SU-DHL-6 (cell line): ENCODE results near the gene B3GNT9.

Experiments
- H2AFZ ChIP-seq: fragments of 200-600 bp; sonication (generic); 2 replicates; pipeline ENCODE4 v1.6.1; 2014; ENCODE audit warnings: low read depth, mild to moderate bottlenecking, moderate library complexity, mixed read lengths, antibody characterized with exemption, low read length; ENCODE audit not compliant: severe bottlenecking
- H3F3A ChIP-seq: fragments of 200-600 bp; shearing (Covaris generic); 2 replicates; pipeline ENCODE4 v1.6.0; 2016; ENCODE audit warnings: antibody characterized with exemption, mild to moderate bottlenecking; ENCODE audit not compliant: insufficient read depth
- H3K27ac ChIP-seq: fragments of 200-600 bp; sonication (generic); 2 replicates; pipeline ENCODE4 v1.5.1; 2016; ENCODE audit warnings: low read depth, mild to moderate bottlenecking, low read length, moderate library complexity, mixed read lengths
- H3K27me3 ChIP-seq: fragments of 200-600 bp; sonication (generic), shearing (Covaris generic); 2 replicates; pipeline ENCODE4 v1.6.0; 2014; ENCODE audit warnings: mild to moderate bottlenecking, low read length
- H3K36me3 ChIP-seq: fragments of 200-600 bp; sonication (generic); 2 replicates; pipeline ENCODE4 v1.6.1; 2014; ENCODE audit warnings: mild to moderate bottlenecking, low read length, mixed read lengths
- H3K4me2 ChIP-seq: fragments of 300-600, 200-600 bp; shearing (Covaris generic), sonication (generic); 2 replicates; pipeline ENCODE4 v1.6.0; 2014; ENCODE audit warnings: low read length, low read depth, mild to moderate bottlenecking; ENCODE audit not compliant: poor library complexity, severe bottlenecking
- H3K4me3 ChIP-seq: fragments of 200-600 bp; sonication (generic); 2 replicates; pipeline ENCODE4 v1.5.1; 2014; ENCODE audit warnings: antibody characterized with exemption, low read length, mild to moderate bottlenecking, mixed read lengths; ENCODE audit not compliant: insufficient read depth, poor library complexity, severe bottlenecking
- H3K79me2 ChIP-seq: fragments of 200-600 bp; sonication (generic); 2 replicates; pipeline ENCODE4 v1.6.1; 2014; ENCODE audit warnings: mild to moderate bottlenecking, low read length, moderate library complexity; ENCODE audit not compliant: insufficient read depth
- H3K9ac ChIP-seq: fragments of 200-600 bp; sonication (generic); 2 replicates; pipeline ENCODE4 v1.7.0; 2014; ENCODE audit warnings: mild to moderate bottlenecking, low read length
- H3K9me2 ChIP-seq: fragments of 200-600 bp; sonication (generic); replicated peaks from 2 replicates; pipeline ENCODE4 v1.6.1; 2014; ENCODE audit warnings: low read length; ENCODE audit not compliant: insufficient read depth
- H3K9me3 ChIP-seq: fragments of 200-600 bp; sonication (generic); 2 replicates; pipeline ENCODE4 v1.6.1; 2014; ENCODE audit warnings: low read length, mixed read lengths; ENCODE audit not compliant: insufficient read depth
- H4K20me1 ChIP-seq: fragments of 200-600 bp; sonication (generic); 2 replicates; pipeline ENCODE4 v1.6.1; 2014; ENCODE audit warnings: low read depth, mild to moderate bottlenecking, antibody characterized with exemption, low read length, moderate library complexity, mixed read lengths
- EZH2phosphoT487 ChIP-seq: fragments of 200-600 bp; sonication (generic), shearing (Covaris generic); conservative IDR thresholded peaks from 2 replicates; pipeline ENCODE4 v1.6.1; 2018; ENCODE audit warnings: mild to moderate bottlenecking, antibody characterized with exemption, low read length, moderate library complexity, mixed read lengths
- TF ChIP-seq, protein P1 (sequence below): fragments of 200-600 bp; sonication (generic); IDR thresholded peaks from one replicate; pipeline ENCODE4 v1.5.1; 2017; ENCODE audit warnings: antibody characterized with exemption, mild to moderate bottlenecking, low read length, moderate library complexity; ENCODE audit not compliant: insufficient read depth, poor library complexity, severe bottlenecking

B3GNT9 gene

DNA sequence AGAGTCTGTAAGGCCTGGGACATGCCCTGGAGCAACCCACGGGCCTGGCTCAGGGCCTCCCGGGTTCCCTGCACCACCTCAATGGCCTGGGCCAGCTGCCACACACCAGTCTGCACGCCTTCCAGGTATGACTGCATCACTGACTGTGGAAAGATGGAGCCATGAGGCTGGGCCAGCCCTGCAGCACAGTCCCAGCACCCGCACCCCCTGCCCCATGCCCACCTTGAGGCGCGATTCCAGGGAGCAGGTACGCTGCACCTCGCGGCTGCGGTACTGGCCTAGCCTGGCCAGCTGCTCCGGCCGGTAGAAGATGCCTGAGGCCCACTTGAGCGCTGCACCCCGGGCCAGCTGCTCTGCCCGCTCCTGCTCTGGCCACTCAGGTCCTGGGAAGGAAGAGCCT lies 38.0 kb upstream of the B3GNT9 start:
- Histone ChIP-seq H3K9me3 (no peaks in the 10 kb centered on the region), H3K36me3 (no peaks in the 10 kb centered on the region), H3K79me2 (peaks cover 17% of the 10 kb centered on the region)

DNA sequence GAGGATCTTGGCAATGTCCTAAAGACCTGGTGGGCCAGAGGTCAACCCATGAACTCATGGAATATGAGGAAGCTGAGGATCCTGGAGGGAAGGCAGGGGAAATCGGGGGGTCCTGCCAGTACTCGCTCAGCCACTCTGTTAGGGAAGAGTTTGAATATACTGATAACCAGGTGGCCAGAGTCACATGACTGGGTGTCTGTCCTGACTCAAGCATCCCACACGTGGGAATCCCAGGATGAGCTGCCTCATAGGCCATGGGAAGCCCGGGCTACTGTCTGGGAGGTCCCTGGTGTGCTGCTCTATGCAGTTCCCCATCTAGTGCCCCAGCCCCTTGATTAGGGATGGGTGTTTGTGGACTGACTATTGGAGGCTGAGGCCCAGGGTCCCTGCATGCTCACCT lies 37.5 kb upstream of the B3GNT9 start:
- Histone ChIP-seq H3K9me3 (no peaks in the 10 kb centered on the region), H3K4me2 (no peak overlapping the region), H3K4me3 (no peak overlapping the region), H3K27ac (no peak overlapping the region), H3K79me2 (peaks cover 13% of the 10 kb centered on the region), H3K27me3 (no peaks in the 10 kb centered on the region), H2AFZ (no peak overlapping the region), H4K20me1 (no peaks in the 10 kb centered on the region), H3K9me2 (no peaks in the 10 kb centered on the region), H3K36me3 (no peaks in the 10 kb centered on the region), H3F3A (no peaks in the 10 kb centered on the region), H3K9ac (no peak overlapping the region)
- TF ChIP-seq, protein P1, sequence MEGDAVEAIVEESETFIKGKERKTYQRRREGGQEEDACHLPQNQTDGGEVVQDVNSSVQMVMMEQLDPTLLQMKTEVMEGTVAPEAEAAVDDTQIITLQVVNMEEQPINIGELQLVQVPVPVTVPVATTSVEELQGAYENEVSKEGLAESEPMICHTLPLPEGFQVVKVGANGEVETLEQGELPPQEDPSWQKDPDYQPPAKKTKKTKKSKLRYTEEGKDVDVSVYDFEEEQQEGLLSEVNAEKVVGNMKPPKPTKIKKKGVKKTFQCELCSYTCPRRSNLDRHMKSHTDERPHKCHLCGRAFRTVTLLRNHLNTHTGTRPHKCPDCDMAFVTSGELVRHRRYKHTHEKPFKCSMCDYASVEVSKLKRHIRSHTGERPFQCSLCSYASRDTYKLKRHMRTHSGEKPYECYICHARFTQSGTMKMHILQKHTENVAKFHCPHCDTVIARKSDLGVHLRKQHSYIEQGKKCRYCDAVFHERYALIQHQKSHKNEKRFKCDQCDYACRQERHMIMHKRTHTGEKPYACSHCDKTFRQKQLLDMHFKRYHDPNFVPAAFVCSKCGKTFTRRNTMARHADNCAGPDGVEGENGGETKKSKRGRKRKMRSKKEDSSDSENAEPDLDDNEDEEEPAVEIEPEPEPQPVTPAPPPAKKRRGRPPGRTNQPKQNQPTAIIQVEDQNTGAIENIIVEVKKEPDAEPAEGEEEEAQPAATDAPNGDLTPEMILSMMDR: no peak
- TF ChIP-seq EZH2phosphoT487: no peak

More for the DNA sequence above, 38.0 kb upstream of the B3GNT9 start:
- Histone ChIP-seq H3K27me3 (no peaks in the 10 kb centered on the region), H3K4me3 (no peak overlapping the region), H2AFZ (no peak overlapping the region), H3F3A (no peaks in the 10 kb centered on the region), H3K27ac (no peak overlapping the region), H3K9ac (no peak overlapping the region), H3K4me2 (no peak overlapping the region), H3K9me2 (no peaks in the 10 kb centered on the region), H4K20me1 (no peaks in the 10 kb centered on the region)
- TF ChIP-seq, protein P1: no peak
- no peak for TF ChIP-seq EZH2phosphoT487

DNA sequence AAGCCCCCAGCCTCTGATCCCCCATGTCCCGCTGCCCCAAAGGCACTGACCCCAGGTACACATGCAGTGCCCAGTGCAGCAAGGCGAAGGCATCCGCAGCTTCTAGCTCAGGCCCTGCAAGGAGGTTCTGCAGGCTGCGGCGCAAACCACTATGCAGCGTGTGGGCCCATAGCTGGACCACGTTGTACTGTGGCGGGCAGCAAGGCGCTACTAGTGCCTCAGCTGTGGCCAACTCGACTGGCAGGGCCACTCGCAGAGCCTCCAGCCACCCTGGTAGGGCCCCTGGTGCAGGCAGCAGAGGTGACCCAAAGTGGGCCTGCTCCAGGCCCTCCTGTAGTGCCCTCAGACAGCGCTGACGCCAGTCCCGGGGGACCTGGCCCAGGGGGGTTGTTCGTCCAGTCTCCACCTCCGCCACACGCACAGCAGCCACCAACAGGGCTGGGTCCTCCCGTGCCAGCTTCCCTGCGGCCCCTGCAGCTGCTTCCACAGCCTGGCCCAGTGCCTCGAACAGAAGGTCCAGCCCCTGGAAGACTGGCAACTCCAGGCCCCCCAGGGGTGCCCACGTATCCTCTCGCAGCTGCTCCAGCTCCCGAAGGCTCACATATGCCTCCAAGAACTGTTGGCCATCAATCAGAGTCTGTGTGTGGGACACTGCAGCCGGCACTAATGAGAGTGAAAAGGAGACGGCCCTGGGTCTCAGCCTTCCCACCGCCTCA lies 36.5 kb upstream of the B3GNT9 start:
- Histone ChIP-seq H3K9ac (no peak overlapping the region), H3K9me3 (no peaks in the 10 kb centered on the region), H4K20me1 (no peaks in the 10 kb centered on the region), H3K4me2 (no peak overlapping the region), H3K36me3 (no peaks in the 10 kb centered on the region), H3F3A (no peaks in the 10 kb centered on the region), H2AFZ (no peak overlapping the region), H3K9me2 (no peaks in the 10 kb centered on the region), H3K79me2 (peaks cover 3% of the 10 kb centered on the region), H3K27me3 (no peaks in the 10 kb centered on the region), H3K27ac (no peak overlapping the region), H3K4me3 (no peak overlapping the region)
- TF ChIP-seq, protein P1: no peak
- no peak for TF ChIP-seq EZH2phosphoT487
